Measurements from ENCODE around the gene PIWIL4.

Gene PIWIL4

GRCh38 chr11:94658888-94659287, 91.7 kb downstream of the PIWIL4 start:
- Histone ChIP-seq H3K9me2 (replicated peaks; ENCODE audit: insufficient read depth, low read length) (no peaks in the 10 kb centered on the region), H3K27ac (ENCODE audit: low read depth, low read length) (no peak overlapping the region), H4K20me1 (ENCODE audit: low read depth, low read length) (no peaks in the 10 kb centered on the region), H3K79me2 (ENCODE audit: insufficient read depth, low read length) (no peaks in the 10 kb centered on the region), H3K4me3 (ENCODE audit: insufficient read depth, low read length, poor library complexity, severe bottlenecking) (no peak overlapping the region), H3K9me3 (ENCODE audit: insufficient read depth, low read length) (no peaks in the 10 kb centered on the region), H2AFZ (ENCODE audit: low read depth, low read length, severe bottlenecking) (no peak overlapping the region), H3K9ac (ENCODE audit: low read length) (no peak overlapping the region), H3F3A (ENCODE audit: insufficient read depth) (no peaks in the 10 kb centered on the region), H3K36me3 (ENCODE audit: low read length) (no peaks in the 10 kb centered on the region), H3K4me2 (ENCODE audit: low read depth, low read length, poor library complexity, severe bottlenecking) (no peak overlapping the region), H3K27me3 (ENCODE audit: low read length) (no peaks in the 10 kb centered on the region)
- TF ChIP-seq EZH2phosphoT487 (conservative IDR thresholded peaks at IDR 0.05; ENCODE audit: low read length) (no peak), CTCF (IDR thresholded peaks at IDR 0.05; ENCODE audit: insufficient read depth, low read length, poor library complexity, severe bottlenecking) (no peak)

GRCh38 chr11:94661444-94661843, 94.3 kb downstream of the PIWIL4 start:
- Histone ChIP-seq H4K20me1 (ENCODE audit: low read depth, low read length) (no peaks in the 10 kb centered on the region), H2AFZ (ENCODE audit: low read depth, low read length, severe bottlenecking) (no peak overlapping the region), H3K27me3 (ENCODE audit: low read length) (no peaks in the 10 kb centered on the region), H3F3A (ENCODE audit: insufficient read depth) (no peaks in the 10 kb centered on the region), H3K36me3 (ENCODE audit: low read length) (no peaks in the 10 kb centered on the region), H3K9ac (ENCODE audit: low read length) (no peak overlapping the region), H3K9me3 (ENCODE audit: insufficient read depth, low read length) (no peaks in the 10 kb centered on the region), H3K79me2 (ENCODE audit: insufficient read depth, low read length) (no peaks in the 10 kb centered on the region), H3K4me2 (ENCODE audit: low read depth, low read length, poor library complexity, severe bottlenecking) (no peak overlapping the region), H3K27ac (ENCODE audit: low read depth, low read length) (no peak overlapping the region), H3K4me3 (ENCODE audit: insufficient read depth, low read length, poor library complexity, severe bottlenecking) (no peak overlapping the region), H3K9me2 (replicated peaks; ENCODE audit: insufficient read depth, low read length) (no peaks in the 10 kb centered on the region)
- no peak for TF ChIP-seq EZH2phosphoT487 (conservative IDR thresholded peaks at IDR 0.05; ENCODE audit: low read length)

- Histone ChIP-seq H2AFZ (ENCODE audit: low read depth, low read length, severe bottlenecking) (no peak overlapping the region), H3K4me3 (ENCODE audit: insufficient read depth, low read length, poor library complexity, severe bottlenecking) (no peak overlapping the region), H3K9ac (ENCODE audit: low read length) (no peak overlapping the region), H4K20me1 (ENCODE audit: low read depth, low read length) (no peaks in the 10 kb centered on the region), H3K4me2 (ENCODE audit: low read depth, low read length, poor library complexity, severe bottlenecking) (no peak overlapping the region), H3K36me3 (ENCODE audit: low read length) (no peaks in the 10 kb centered on the region), H3F3A (ENCODE audit: insufficient read depth) (no peaks in the 10 kb centered on the region), H3K27ac (ENCODE audit: low read depth, low read length) (no peak overlapping the region), H3K9me2 (replicated peaks; ENCODE audit: insufficient read depth, low read length) (no peaks in the 10 kb centered on the region), H3K27me3 (ENCODE audit: low read length) (no peaks in the 10 kb centered on the region), H3K79me2 (ENCODE audit: insufficient read depth, low read length) (no peaks in the 10 kb centered on the region), H3K9me3 (ENCODE audit: insufficient read depth, low read length) (no peaks in the 10 kb centered on the region)
- TF ChIP-seq CTCF (IDR thresholded peaks at IDR 0.05; ENCODE audit: insufficient read depth, low read length, poor library complexity, severe bottlenecking) (no peak), EZH2phosphoT487 (conservative IDR thresholded peaks at IDR 0.05; ENCODE audit: low read length) (no peak)
These were observed 95.1 kb downstream of the PIWIL4 start for GRCh38 chr11:94662065-94662779.

GRCh38 chr11:94662846-94663390, 95.8 kb downstream of the PIWIL4 start:
- Histone ChIP-seq H3K4me2 (ENCODE audit: low read depth, low read length, poor library complexity, severe bottlenecking) (no peak overlapping the region), H3K36me3 (ENCODE audit: low read length) (no peaks in the 10 kb centered on the region), H2AFZ (ENCODE audit: low read depth, low read length, severe bottlenecking) (no peak overlapping the region), H3F3A (ENCODE audit: insufficient read depth) (no peaks in the 10 kb centered on the region), H3K79me2 (ENCODE audit: insufficient read depth, low read length) (no peaks in the 10 kb centered on the region), H3K9me3 (ENCODE audit: insufficient read depth, low read length) (no peaks in the 10 kb centered on the region), H3K9me2 (replicated peaks; ENCODE audit: insufficient read depth, low read length) (no peaks in the 10 kb centered on the region), H4K20me1 (ENCODE audit: low read depth, low read length) (no peaks in the 10 kb centered on the region), H3K4me3 (ENCODE audit: insufficient read depth, low read length, poor library complexity, severe bottlenecking) (no peak overlapping the region), H3K27me3 (ENCODE audit: low read length) (no peaks in the 10 kb centered on the region), H3K9ac (ENCODE audit: low read length) (no peak overlapping the region), H3K27ac (ENCODE audit: low read depth, low read length) (no peak overlapping the region)
- TF ChIP-seq EZH2phosphoT487 (conservative IDR thresholded peaks at IDR 0.05; ENCODE audit: low read length) (no peak), CTCF (IDR thresholded peaks at IDR 0.05; ENCODE audit: insufficient read depth, low read length, poor library complexity, severe bottlenecking) (no peak)

Data from SU-DHL-6 (cell line).